Measurements from ENCODE around the gene COBL. TPM values are rescaled to one million over a fixed set of nuclear protein-coding genes. Genes with fewer than 3 reads are reported as not detected.

The COBL gene
- total RNA-seq, 1 donor, result not detected

DNA sequence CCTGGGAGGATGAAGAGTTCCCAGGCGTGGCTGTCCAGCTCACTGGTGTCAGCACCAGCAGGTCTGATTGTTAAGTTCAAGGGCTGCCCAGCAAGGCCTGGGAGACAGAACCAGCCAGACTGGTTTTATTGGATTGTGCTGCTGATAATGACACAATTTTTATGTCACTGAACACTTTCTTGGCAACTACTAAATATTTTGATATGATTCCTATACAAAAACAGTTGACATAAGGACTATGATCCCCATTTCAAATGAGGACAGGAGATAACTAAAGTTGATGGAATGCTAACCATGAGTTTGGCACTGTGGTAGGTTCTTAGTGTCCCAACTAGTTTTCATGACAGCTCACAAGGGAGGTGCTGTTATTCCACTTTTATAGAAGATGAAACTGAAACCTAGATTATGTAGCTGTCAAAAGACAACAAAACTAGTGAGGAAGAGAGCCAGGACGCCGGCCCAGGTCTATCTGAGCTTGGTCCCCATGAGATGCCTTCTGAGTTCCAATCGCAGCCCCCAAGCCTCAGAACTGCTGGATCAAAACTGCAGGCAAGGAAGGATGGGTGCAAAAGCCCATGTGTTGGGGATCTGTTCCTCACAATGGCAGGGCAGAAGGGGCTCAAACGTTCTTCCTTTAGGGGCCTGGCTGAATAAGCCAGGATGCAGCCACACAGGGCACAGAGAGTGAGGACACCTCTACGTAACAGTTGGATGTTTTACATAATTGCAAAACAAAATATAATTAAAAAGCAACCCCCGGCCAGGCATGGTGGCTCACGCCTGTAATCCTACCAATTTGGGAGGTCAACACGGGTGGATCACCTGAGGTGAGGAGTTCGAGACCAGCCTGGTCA lies 52.8 kb downstream of the COBL start:
- DNase-seq (ENCODE audit: low read depth), result no peak
- H3K4me3 ChIP-seq (ENCODE audit: low read depth, low read length), result no peak overlapping the region
- TF ChIP-seq, protein P1, sequence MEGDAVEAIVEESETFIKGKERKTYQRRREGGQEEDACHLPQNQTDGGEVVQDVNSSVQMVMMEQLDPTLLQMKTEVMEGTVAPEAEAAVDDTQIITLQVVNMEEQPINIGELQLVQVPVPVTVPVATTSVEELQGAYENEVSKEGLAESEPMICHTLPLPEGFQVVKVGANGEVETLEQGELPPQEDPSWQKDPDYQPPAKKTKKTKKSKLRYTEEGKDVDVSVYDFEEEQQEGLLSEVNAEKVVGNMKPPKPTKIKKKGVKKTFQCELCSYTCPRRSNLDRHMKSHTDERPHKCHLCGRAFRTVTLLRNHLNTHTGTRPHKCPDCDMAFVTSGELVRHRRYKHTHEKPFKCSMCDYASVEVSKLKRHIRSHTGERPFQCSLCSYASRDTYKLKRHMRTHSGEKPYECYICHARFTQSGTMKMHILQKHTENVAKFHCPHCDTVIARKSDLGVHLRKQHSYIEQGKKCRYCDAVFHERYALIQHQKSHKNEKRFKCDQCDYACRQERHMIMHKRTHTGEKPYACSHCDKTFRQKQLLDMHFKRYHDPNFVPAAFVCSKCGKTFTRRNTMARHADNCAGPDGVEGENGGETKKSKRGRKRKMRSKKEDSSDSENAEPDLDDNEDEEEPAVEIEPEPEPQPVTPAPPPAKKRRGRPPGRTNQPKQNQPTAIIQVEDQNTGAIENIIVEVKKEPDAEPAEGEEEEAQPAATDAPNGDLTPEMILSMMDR (IDR thresholded peaks at IDR 0.05; ENCODE audit: insufficient read depth, low read length), result no peak

DNA sequence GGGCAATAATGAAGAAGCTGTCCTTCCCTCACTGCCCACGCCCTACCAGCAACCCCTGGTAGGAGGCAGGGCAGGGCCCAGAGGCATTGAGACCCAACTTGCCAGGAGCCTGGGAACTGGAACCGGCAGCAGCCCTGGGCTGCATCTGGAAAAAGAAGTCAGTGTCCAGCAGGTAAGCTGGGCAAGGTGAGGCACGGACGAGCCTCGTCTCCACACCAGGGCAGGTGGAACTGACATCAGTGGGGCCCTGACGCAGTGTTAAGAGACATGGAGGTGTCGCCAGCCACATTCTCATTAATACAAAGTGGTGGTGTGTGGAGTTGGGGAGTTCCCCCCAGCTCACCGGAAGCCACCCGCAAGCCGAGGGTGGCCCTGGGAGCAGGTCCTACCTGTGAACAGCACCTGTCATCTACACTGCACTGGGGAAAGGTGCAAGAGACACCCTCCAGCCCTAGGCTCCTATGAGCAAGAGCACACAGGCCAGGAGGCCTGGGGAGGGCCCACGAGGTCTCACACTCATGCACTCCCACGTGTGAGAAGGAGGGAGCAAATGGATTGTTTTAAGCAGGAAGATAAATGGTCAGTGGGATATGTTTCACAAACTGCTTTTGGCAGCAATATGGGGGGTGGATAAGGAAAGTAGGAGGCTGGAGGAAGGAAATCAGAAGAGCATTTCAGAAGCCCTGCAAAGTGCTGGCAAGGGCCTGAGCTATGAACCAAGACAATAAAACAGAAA lies 53.6 kb downstream of the COBL start:
- DNase-seq (ENCODE audit: low read depth), result no peak
- H3K4me3 ChIP-seq (ENCODE audit: low read depth, low read length), result no peak overlapping the region
- TF ChIP-seq, protein P1 (IDR thresholded peaks at IDR 0.05; ENCODE audit: insufficient read depth, low read length), result no peak

DNA sequence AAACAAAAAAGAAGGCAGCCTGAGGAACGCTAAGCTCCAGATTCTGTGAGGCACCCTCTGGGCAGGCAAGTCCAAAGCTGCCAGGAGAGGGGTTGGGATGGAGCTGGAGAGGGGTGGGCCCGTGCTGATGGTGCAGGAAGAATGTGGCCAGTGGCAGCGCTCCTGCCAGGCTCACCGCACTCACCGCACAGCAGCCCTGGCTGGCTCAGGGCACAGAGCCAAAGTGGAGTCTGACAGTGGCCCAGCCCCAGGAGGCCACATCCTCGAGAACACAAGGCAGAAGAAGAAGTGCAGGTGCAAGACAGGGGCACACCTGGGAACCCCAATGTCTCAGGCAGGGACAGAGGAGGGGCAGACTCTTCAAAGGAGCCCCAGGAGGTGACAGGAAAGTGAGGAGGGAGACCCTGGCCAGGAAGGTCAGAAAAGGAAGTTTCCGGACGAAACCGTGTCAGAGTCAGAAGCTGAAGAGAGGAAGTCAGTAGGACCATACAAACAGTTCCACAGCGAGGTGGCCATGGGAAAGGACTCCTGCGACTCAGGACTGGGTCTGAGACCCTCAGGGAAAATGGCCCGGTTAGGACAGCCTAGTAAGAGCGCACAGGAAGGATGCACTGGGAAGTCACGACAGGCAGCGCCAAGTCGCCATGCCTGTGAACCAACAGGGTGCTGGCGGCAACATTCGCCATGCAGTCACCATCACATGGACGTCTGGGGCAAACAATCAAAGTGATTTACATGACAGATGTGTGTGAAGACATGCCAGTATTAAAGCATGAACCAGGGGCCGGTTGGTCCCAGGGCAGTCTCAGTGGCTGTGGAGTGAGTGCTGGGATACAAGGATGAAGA lies 54.4 kb downstream of the COBL start:
- no peak for DNase-seq (ENCODE audit: low read depth)
- TF ChIP-seq, protein P1 (IDR thresholded peaks at IDR 0.05; ENCODE audit: insufficient read depth, low read length), result no peak
- no peak overlapping the region for H3K4me3 ChIP-seq (ENCODE audit: low read depth, low read length)

DNA sequence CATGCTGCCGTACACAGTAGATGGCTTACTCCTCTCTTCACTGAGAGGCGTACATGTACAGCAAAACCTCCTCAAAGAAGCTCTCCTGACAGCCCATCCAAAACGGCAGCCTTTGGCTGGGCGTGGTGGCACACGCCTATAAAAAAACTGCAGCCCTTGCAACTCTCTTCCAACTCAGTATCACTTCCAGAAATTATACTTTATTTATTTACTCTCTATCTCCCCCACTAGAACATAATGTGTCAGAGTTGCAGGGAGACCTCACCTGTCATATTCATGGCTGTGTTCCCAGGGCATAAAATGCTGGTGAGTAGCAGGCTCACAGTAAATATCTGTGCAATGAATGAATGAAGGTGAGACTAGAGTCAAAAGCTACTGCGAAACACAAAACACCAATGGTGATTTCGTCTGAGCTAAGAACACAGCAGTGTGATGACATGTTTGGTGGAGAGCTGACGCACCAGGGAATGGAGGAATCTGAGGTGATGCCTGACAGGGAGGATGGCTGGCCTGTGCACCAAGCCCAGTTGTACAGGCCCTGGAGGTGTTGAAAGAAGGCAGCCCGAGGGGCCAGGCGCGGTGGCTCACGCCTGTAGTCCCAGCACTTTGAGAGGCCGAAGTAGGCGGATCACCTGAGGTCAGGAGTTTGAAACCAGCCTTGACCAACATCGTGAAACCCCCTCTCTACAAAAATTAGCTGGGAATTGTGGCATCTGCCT lies 55.3 kb downstream of the COBL start:
- H3K4me3 ChIP-seq (ENCODE audit: low read depth, low read length), result no peak overlapping the region
- no peak for DNase-seq (ENCODE audit: low read depth)
- TF ChIP-seq, protein P1 (IDR thresholded peaks at IDR 0.05; ENCODE audit: insufficient read depth, low read length), result no peak

DNA sequence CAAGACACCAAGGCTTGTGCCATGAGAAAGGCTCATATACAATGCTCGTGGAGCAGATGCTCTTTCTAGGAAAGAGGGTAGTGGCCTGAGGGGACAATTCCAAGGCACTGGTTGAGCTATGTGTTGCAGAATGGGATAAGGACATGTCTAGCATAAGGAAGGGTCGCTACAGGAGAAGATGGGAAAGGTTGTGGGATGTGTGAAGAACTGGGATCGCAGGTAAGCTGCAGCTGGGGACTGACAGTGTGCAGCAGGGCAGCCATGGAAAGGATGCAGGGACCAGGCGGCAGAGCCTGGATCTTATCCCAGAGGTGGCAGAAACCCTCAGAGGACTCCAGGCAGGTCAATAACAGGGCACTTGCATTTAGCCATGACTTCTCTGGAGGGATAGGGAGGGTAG lies 56.1 kb downstream of the COBL start:
- no peak for DNase-seq (ENCODE audit: low read depth)
- H3K4me3 ChIP-seq (ENCODE audit: low read depth, low read length), result no peak overlapping the region
- TF ChIP-seq, protein P1 (IDR thresholded peaks at IDR 0.05; ENCODE audit: insufficient read depth, low read length), result no peak

DNA sequence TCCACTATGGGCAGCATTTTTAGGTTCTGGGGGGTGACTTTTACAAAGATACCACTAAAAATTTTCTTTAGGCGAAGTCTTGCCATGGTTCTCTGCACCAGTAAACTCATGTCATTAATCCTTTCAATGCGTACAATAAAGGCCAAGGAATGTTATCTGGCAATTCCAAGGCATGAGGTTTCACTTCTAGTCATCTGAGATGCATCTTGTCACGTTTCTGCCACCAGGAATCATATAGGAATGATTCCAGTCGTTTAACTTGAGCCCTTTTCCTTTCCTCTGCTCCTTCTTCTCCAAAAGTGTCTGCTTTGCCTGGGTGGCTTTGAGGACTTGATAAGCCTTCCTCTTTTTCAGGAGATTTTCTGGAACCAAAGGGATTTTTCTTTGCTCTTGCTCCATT lies 56.8 kb downstream of the COBL start:
- TF ChIP-seq, protein P1 (IDR thresholded peaks at IDR 0.05; ENCODE audit: insufficient read depth, low read length), result no peak
- DNase-seq (ENCODE audit: low read depth), result no peak
- no peak overlapping the region for H3K4me3 ChIP-seq (ENCODE audit: low read depth, low read length)
